Body of pancreas (tissue), 4 donors: ENCODE measurements around the gene STK40.

ENCODE experiments used
- CTCF ChIP-seq, 7 experiments: fragments of 450-650 bp in 4 of 7; fragments of 200-600 bp in 3 of 7; sonication (generic) in 3 of 7; IDR thresholded peaks; one replicate each; pipeline ENCODE4 v1.5.1; 2016 to 2019; ENCODE audit warnings: antibody characterized with exemption in 7 of 7
- POLR2A ChIP-seq, 3 donors: fragments of 450-650 bp; IDR thresholded peaks; one replicate each; pipeline ENCODE4 v1.6.1; 2016; ENCODE audit warnings: antibody characterized with exemption in 3 of 3, mild to moderate bottlenecking in 2 of 3

- no peak for TF ChIP-seq CTCF (IDR thresholded peaks at IDR 0.05)
- no peak for TF ChIP-seq POLR2A (IDR thresholded peaks at IDR 0.05)
These were observed 34.3 kb downstream of the STK40 start for GRCh38 chr1:36351227-36351977.
